RPMI8226 (cell line): Measurements from ENCODE around the gene ETV1.
"Not testable (repeated sequence)": the region's sequence is repeated elsewhere in the genome, so short reads cannot be mapped to it uniquely, and the experiment has no call there.

ENCODE experiments used
- DNase-seq: peaks from one replicate; pipeline ENCODE4 v3.0.0-alpha.2; 2015

Gene ETV1

GRCh38 chr7:13920053-13920697 is 69.3 kb downstream of the ETV1 start:
- no peak for DNase-seq

GRCh38 chr7:13918333-13918732 is 71.1 kb downstream of the ETV1 start:
- DNase-seq: not testable (repeated sequence)

- DNase-seq: not testable (repeated sequence)
Measured at GRCh38 chr7:13917103-13917502, 72.4 kb downstream of the ETV1 start.

GRCh38 chr7:13915891-13916290 is 73.6 kb downstream of the ETV1 start:
- DNase-seq: no peak

GRCh38 chr7:13912715-13913278 is 76.7 kb downstream of the ETV1 start:
- DNase-seq: no peak

- no peak for DNase-seq
Measured at GRCh38 chr7:13911909-13912308, 77.6 kb downstream of the ETV1 start.

- no peak for DNase-seq
Measured at GRCh38 chr7:13910805-13911551, 78.5 kb downstream of the ETV1 start.

- DNase-seq: no peak
Measured at GRCh38 chr7:13908667-13909397, 80.6 kb downstream of the ETV1 start.

GRCh38 chr7:13907831-13908230 is 81.6 kb downstream of the ETV1 start:
- no peak for DNase-seq

- DNase-seq: no peak
Measured at GRCh38 chr7:13904689-13905088, 84.8 kb downstream of the ETV1 start.

- no peak for DNase-seq
Measured at GRCh38 chr7:13904007-13904406, 85.5 kb downstream of the ETV1 start.

- no peak for DNase-seq
Measured at GRCh38 chr7:13901577-13901976, 87.9 kb downstream of the ETV1 start.

GRCh38 chr7:13898957-13899670 is 90.4 kb downstream of the ETV1 start:
- no peak for DNase-seq

- no peak for DNase-seq
Measured at GRCh38 chr7:13897819-13898218, 91.6 kb downstream of the ETV1 start.

GRCh38 chr7:13894954-13895353 is 94.5 kb downstream of the ETV1 start:
- DNase-seq: no peak

- no peak for DNase-seq
Measured at GRCh38 chr7:13894377-13894776, 95.1 kb downstream of the ETV1 start.

GRCh38 chr7:13890793-13891192 is 98.7 kb downstream of the ETV1 start:
- DNase-seq: no peak

- no peak for DNase-seq
Measured at GRCh38 chr7:13886356-13886755, 103.1 kb downstream of the ETV1 start.

GRCh38 chr7:13882051-13882450 is 107.4 kb downstream of the ETV1 start:
- DNase-seq: no peak

GRCh38 chr7:13880789-13881188 is 108.7 kb downstream of the ETV1 start:
- no peak for DNase-seq

- DNase-seq: no peak
Measured at GRCh38 chr7:13879994-13880686, 109.3 kb downstream of the ETV1 start.

- no peak for DNase-seq
Measured at GRCh38 chr7:13879143-13879542, 110.3 kb downstream of the ETV1 start.
